K562 (cell line): ENCODE data around the gene CCDC9. TPM values are rescaled to one million over a fixed set of nuclear protein-coding genes. Genes with fewer than 3 reads are reported as not detected.

Experiments used
- ARHGAP35 ChIP-seq: fragments of 450-650 bp; IDR thresholded peaks from 2 replicates; pipeline ENCODE4 v1.6.1; 2018; ENCODE audit not compliant: partially characterized antibody
- E2F3 ChIP-seq: fragments of 250-450 bp; sonication (Bioruptor Pico); IDR thresholded peaks from 2 replicates; pipeline ENCODE4 v1.4.0; 2020; ENCODE audit warnings: mild to moderate bottlenecking
- ELF4 ChIP-seq: fragments of 450-650 bp; formaldehyde crosslinking; IDR thresholded peaks from 2 replicates; pipeline ENCODE4 v1.4.0; 2022; ENCODE audit warnings: missing genetic modification characterization
- GABPA ChIP-seq: fragments of 200-800 bp; sonication (Bioruptor generic); conservative IDR thresholded peaks from 2 replicates; pipeline ENCODE4 v1.6.1; 2016; ENCODE audit warnings: low read depth, missing genetic modification characterization, missing compliant biosample characterization
- GABPB2 ChIP-seq: fragments of 250-450 bp; sonication (Bioruptor Pico); conservative IDR thresholded peaks from 2 replicates; pipeline ENCODE4 v1.5.1; 2021; ENCODE audit warnings: mild to moderate bottlenecking
- HLTF ChIP-seq: fragments of 450-650 bp; IDR thresholded peaks from 2 replicates; pipeline ENCODE4 v1.6.1; 2016
- HMG20B ChIP-seq: fragments of 250-450 bp; sonication (Bioruptor Pico); IDR thresholded peaks from 2 replicates; pipeline ENCODE4 v1.5.0; 2021; ENCODE audit warnings: mild to moderate bottlenecking
- KAT7 ChIP-seq: sonication (generic); formaldehyde crosslinking; IDR thresholded peaks from 2 replicates; pipeline ENCODE4 v1.8.0; 2022; ENCODE audit warnings: missing genetic modification reagents, mild to moderate bottlenecking, borderline replicate concordance
- KDM2B ChIP-seq: fragments of 250-450 bp; sonication (Bioruptor Pico); IDR thresholded peaks from 2 replicates; pipeline ENCODE4 v1.8.0; 2021; ENCODE audit warnings: mild to moderate bottlenecking, moderate library complexity
- KDM4B ChIP-seq, 2 experiments: fragments of 450-650 bp in 1 of 2; sonication (generic) in 1 of 2; IDR thresholded peaks; 2 replicates each; pipeline ENCODE4 v1.6.1; 2016 to 2017; ENCODE audit warnings: borderline replicate concordance in 2 of 2, antibody characterized with exemption in 1 of 2, low read depth in 1 of 2, mild to moderate bottlenecking in 1 of 2
- LEF1 ChIP-seq: fragments of 450-650 bp; IDR thresholded peaks from 2 replicates; pipeline ENCODE4 v1.6.1; 2016; ENCODE audit warnings: mild to moderate bottlenecking
- MTA3 ChIP-seq: fragments of 450-650 bp; formaldehyde crosslinking; IDR thresholded peaks from 2 replicates; pipeline ENCODE4 v1.6.1; 2017; ENCODE audit warnings: mild to moderate bottlenecking, borderline replicate concordance
- MYNN ChIP-seq, 2 experiments: sonication (generic); formaldehyde crosslinking in 1 of 2; IDR thresholded peaks; 2 replicates each; pipeline versions ENCODE4 v1.5.0 to v1.6.1; 2016 to 2020; ENCODE audit warnings: antibody characterized with exemption in 1 of 2, missing genetic modification reagents in 1 of 2
- NFE2L1 ChIP-seq: fragments of 450-650 bp; IDR thresholded peaks from 2 replicates; pipeline ENCODE4 v1.6.1; 2016; ENCODE audit warnings: missing genetic modification characterization, low read depth, mild to moderate bottlenecking, missing compliant biosample characterization, moderate library complexity, borderline replicate concordance
- NFIX ChIP-seq: fragments of 250-450 bp; sonication (Bioruptor Pico); IDR thresholded peaks from 2 replicates; pipeline ENCODE4 v1.4.0; 2020; ENCODE audit warnings: low read depth, mild to moderate bottlenecking, moderate library complexity
- SMAD3 ChIP-seq: fragments of 450-650 bp; formaldehyde crosslinking; conservative IDR thresholded peaks from 2 replicates; pipeline ENCODE4 v1.4.0; 2020; ENCODE audit warnings: mild to moderate bottlenecking
- YY1 ChIP-seq, 3 experiments: IDR thresholded peaks; 2 replicates each; pipeline ENCODE4 v1.6.1; 2011; ENCODE audit warnings: low read length in 2 of 3, mild to moderate bottlenecking in 2 of 3, moderate library complexity in 2 of 3, borderline replicate concordance in 1 of 3, control low read depth in 1 of 3, low read depth in 1 of 3; ENCODE audit not compliant: insufficient read depth in 3 of 3, insufficient replicate concordance in 2 of 3, control insufficient read depth in 1 of 3, insufficient read length in 1 of 3; ENCODE audit errors: extremely low read depth in 1 of 3
- ZFP1 ChIP-seq: fragments of 450-650 bp; formaldehyde crosslinking; IDR thresholded peaks from 2 replicates; pipeline ENCODE4 v1.4.0; 2020; ENCODE audit warnings: mild to moderate bottlenecking, mixed read lengths
- ZKSCAN3 ChIP-seq: fragments of 250-450 bp; sonication (Bioruptor Pico); IDR thresholded peaks from 2 replicates; pipeline ENCODE4 v1.4.0; 2020
- ZNF239 ChIP-seq: fragments of 250-450 bp; sonication (Bioruptor Pico); IDR thresholded peaks from 2 replicates; pipeline ENCODE4 v1.4.0; 2020; ENCODE audit warnings: mild to moderate bottlenecking
- ZNF3 ChIP-seq: fragments of 250-450 bp; sonication (Bioruptor Pico); IDR thresholded peaks from 2 replicates; pipeline ENCODE4 v1.5.0; 2021; ENCODE audit warnings: mild to moderate bottlenecking, moderate library complexity
- ZNF584 ChIP-seq: fragments of 200-800 bp; sonication (Bioruptor generic); IDR thresholded peaks from 2 replicates; pipeline ENCODE4 v1.6.1; 2016; ENCODE audit warnings: low read depth, mild to moderate bottlenecking, missing genetic modification characterization, missing compliant biosample characterization
- polyA plus RNA-seq, 8 experiments: library from polyadenylated mRNA; depleted of rRNA in 4 of 8; stranded (reverse) in 5 of 8; unstranded in 3 of 8; fragments of >200 nt; fragmentation: Nextera tagmentation in 2 of 8; fragmentation: Illumina TruSeq in 1 of 8; extraction: Ambion mirVana in 2 of 8; extraction: Trizol in 1 of 8; gene quantifications; 2 replicates each; pipeline versions ENCODE4 v1.2.1 to v1.2.3, GENCODE V29; 2011 to 2014; ENCODE audit warnings: inconsistent platforms in 1 of 8, missing spikeins in 1 of 8
- total RNA-seq, 7 experiments: library from RNA; depleted of rRNA in 6 of 7; stranded (reverse); fragments of >200 nt in 6 of 7; fragmentation: Illumina TruSeq in 2 of 7; extraction: Trizol in 2 of 7; gene quantifications; 2 replicates each; pipeline versions ENCODE4 v1.2.1 to v1.2.3, GENCODE V29; 2011 to 2021; ENCODE audit warnings: low replicate concordance in 1 of 7
- TF ChIP-seq, protein P1 (sequence below): IDR thresholded peaks from 2 replicates; pipeline ENCODE4 v1.6.1; 2016; ENCODE audit warnings: missing genetic modification characterization, missing compliant biosample characterization
- TF ChIP-seq, protein P2 (sequence below): sonication (generic); formaldehyde crosslinking; IDR thresholded peaks from 2 replicates; pipeline ENCODE4 v1.8.1; 2023; ENCODE audit warnings: mild to moderate bottlenecking, missing genetic modification reagents

The CCDC9 gene
- total and polyA plus RNA-seq, 9 of the 15 experiments (the other 6 are each of a cell fraction or from before 2014, with no cell fraction given) = 0.23 to 38.6 (median 8.4) TPM

DNA sequence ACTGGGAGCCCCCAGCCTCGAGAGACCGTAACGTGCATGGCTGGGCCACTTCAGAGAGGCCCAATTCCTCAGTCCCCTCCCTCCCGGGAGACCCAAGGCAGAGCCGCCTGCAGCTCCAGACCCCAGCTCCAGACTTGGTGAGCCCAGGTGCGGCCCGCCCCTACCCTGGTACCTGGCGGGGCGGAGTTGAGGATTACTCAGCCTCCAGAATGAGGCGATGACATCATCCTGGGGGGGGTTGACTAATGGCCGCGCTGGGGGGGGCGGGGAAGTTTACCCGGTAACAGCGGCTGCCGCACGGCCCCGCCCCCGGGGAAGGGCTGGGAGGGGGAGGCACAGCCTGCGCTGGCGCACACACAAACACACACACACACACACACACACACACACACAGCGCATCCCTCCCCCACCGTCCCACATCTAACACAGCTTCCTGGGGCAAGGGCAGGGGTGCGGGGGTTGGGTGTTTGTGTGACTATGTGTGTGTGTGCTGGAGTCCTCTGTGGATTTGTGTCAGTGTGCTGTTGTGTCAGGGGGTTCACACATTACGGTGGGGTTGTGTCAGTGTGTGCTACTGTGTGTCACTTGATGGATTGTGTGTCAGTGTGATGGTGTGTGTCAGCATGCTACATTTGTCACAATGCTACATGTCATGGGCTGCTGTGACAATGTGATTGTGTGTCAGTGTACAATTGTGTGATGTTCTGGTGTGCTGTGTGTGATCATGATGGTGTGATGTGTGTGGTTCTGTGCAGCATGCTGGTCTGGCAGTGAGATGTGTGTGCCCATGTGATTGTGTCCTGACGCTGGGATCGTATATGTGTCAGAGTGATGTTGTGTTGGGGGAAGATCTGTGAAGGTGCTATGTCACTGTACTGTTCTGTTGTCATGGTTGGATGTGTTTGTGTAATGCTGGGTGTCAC is 15.1 kb upstream of the CCDC9 start (continued):
- TF ChIP-seq MTA3 (0 out of 2 replicates have a peak, but pooled peaks have one; percentile 39), KDM2B (CRISPR knock-in tag) (0 out of 2 replicates have a peak, but pooled peaks have one; percentile 60), GABPA (tag) (peak; percentile 39; the same call in 1 of the 2 replicates), ZFP1 (CRISPR knock-in tag) (no peak), ZNF239 (no peak), NFIX (CRISPR knock-in tag) (no peak), E2F3 (no peak), YY1 (IDR thresholded peaks at IDR 0.05; ENCODE audit: borderline replicate concordance in 1 of 3, control insufficient read depth in 1 of 3, extremely low read depth in 1 of 3, insufficient read depth in 3 of 3, insufficient read length in 1 of 3, insufficient replicate concordance in 2 of 3, low read depth in 1 of 3, low read length in 2 of 3) (peak in 2 of 3 experiments; percentile 89 to 93), KDM4B (IDR thresholded peaks at IDR 0.05; ENCODE audit: borderline replicate concordance in 2 of 2, low read depth in 1 of 2) (no peak; a peak in 1 of 4 replicates), SMAD3 (0 out of 2 replicates have a peak, but pooled peaks have one; percentile 41), HLTF (peak; percentile 89), NFE2L1 (tag) (no peak), GABPB2 (CRISPR knock-in tag) (no peak), ZNF584 (CRISPR knock-in tag) (peak; percentile 70), ARHGAP35 (peak; percentile 41), KAT7 (CRISPR knock-in tag) (no peak), MYNN (IDR thresholded peaks at IDR 0.05) (no peak; the same call in 1 of the 2 replicates), MYNN (CRISPR knock-in tag; IDR thresholded peaks at IDR 0.05) (no peak), ZKSCAN3 (CRISPR knock-in tag) (no peak), ELF4 (CRISPR knock-in tag) (peak; percentile 72; the same call in 1 of the 2 replicates), HMG20B (no peak), LEF1 (peak; percentile 68), ZNF3 (CRISPR knock-in tag) (no peak)
- TF ChIP-seq, protein P1, sequence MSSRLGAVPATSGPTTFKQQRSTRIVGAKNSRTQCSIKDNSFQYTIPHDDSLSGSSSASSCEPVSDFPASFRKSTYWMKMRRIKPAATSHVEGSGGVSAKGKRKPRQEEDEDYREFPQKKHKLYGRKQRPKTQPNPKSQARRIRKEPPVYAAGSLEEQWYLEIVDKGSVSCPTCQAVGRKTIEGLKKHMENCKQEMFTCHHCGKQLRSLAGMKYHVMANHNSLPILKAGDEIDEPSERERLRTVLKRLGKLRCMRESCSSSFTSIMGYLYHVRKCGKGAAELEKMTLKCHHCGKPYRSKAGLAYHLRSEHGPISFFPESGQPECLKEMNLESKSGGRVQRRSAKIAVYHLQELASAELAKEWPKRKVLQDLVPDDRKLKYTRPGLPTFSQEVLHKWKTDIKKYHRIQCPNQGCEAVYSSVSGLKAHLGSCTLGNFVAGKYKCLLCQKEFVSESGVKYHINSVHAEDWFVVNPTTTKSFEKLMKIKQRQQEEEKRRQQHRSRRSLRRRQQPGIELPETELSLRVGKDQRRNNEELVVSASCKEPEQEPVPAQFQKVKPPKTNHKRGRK (tag) = no peak
- TF ChIP-seq, protein P2, sequence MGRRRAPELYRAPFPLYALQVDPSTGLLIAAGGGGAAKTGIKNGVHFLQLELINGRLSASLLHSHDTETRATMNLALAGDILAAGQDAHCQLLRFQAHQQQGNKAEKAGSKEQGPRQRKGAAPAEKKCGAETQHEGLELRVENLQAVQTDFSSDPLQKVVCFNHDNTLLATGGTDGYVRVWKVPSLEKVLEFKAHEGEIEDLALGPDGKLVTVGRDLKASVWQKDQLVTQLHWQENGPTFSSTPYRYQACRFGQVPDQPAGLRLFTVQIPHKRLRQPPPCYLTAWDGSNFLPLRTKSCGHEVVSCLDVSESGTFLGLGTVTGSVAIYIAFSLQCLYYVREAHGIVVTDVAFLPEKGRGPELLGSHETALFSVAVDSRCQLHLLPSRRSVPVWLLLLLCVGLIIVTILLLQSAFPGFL (CRISPR knock-in tag) = no peak
